HG02973 (cell line): Measurements from ENCODE around the gene GSAP.
"Not testable (repeated sequence)": the region's sequence is repeated elsewhere in the genome, so short reads cannot be mapped to it uniquely, and the experiment has no call there.

ENCODE experiments used
- ATAC-seq: cut with Tn5 transposase; IDR thresholded peaks from one replicate; pipeline ENCODE4 v1.9.1; 2021; ENCODE audit warnings: moderate library complexity; ENCODE audit not compliant: unreplicated experiment

Gene GSAP

DNA sequence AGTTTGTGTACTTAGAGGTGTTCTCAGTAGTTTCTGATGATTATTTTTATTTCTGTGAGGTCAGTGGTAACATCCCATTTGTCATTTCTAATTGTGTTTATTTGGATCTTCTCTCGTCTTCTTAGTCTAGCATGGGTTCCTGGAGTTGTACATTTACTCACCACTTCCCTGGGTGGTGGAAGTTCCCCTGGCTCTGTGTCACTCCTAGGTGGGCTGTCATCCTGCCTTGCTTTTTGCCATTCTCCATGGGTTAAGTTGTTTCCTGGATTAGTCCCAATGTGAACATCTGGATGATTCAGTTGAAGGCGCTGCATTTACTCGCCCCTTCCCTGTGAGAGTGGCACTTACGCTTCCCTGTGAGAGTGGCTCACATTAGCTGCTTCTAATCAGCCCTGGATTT lies 48.2 kb downstream of the GSAP start:
- ATAC-seq, result no peak

DNA sequence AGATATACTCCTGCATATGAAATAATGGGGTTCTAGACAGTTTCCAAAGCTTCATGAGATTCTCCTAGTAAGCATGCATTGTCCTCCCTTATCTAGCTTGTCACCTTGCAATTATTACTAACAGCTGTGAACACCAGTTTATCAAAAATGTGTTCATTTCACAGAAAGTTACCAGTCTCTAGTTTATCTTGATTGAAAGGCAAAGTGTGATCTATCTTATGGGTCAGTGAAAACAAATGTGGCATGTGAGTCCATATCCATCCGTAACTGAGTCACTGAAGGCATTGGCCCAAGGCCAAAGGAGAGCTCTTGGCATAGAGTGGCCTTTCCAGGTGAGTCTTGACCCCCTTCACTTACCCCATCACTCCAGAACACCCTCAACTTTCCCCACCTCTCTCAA lies 53.2 kb downstream of the GSAP start:
- no peak for ATAC-seq

DNA sequence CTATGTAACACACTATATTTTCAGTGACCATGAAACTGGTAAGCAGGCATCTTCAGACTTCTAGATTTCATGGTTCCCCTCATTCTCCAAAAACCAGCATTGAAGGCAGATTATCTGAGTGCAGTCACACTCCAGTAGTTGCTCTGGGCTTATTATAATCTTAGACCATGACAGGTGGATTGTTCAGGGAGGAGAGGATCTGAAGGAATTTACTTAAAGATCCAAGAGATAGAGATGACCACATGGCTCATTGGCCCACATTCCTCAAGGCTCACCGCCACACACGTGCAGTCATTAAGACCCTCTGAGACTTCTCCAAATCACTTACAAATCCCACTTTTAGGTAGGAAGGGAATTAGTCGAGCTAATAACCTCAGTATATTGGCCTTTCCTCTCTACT lies 55.2 kb downstream of the GSAP start:
- no peak for ATAC-seq

DNA sequence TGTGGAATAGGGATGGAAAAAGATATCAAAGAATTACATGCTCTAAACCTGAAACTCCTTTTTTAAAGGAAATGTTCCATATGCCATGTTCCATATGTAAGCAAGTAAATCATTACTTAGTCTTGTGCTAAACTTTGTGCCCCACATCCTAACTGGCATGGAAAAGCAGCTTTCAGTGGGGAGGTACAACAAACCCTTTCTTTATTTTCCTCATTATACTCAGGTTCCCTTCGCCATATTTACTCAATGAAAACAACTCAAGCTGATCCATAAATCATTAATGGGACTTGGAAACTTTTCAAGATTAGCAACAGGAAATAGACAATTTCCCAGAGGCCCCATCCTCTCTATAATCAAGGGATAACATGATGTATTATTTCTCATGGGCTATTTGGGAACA lies 56.0 kb downstream of the GSAP start:
- ATAC-seq, result no peak

DNA sequence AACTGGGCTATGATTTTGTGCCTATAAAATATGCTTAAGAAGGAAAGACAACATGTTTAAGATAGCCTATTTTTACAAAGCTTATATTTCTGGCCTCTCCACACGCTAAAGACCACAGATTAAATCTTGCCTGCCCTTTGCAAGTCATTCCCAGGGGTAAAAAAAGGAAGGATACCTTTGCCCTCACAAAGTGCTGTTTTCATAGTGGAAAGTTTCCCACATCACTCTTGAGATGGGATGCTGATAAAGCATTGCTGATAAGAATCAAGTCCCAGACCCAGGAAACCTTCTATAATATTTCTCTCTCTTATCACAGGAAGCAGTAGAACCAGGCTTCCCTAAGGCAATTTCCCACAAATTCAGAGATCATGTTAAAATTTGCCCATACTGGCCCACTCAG lies 56.5 kb downstream of the GSAP start:
- ATAC-seq, result no peak

DNA sequence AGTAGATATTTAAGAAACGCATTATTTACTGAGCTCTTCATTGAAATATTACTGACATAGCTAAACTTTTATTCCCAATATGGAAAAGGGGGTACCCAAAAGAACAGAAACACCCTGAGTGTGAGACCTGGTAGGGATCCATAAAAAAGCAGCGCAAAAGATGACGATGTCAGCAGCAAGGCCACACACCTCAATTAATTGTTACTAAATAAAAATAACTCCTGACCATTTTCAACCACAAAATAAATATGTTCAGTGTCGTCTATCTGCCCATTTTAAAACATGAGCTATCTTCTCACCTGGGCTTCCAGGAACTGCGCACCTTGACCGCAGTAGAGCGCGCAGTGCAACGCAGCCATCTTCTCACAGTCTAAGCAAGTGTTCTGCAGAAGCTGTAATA lies 61.2 kb downstream of the GSAP start:
- ATAC-seq, result no peak

DNA sequence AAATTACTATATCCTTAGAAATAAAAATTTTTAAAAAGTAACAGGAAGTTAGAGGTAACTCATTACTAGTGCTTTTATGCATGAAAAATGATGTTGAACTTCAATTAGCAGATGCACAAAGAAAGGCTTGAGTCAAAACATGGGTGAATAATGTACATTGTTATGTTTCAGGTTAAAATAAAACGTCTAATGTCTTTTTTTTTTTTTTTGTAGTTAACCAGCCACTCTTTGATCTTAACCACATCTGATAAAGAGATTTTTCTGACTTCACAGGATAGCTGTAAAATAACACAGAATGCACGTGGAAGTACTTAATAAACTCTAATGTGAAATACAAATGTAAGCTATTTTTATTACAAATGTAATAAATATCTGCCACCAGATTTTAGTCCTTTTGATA lies 61.7 kb downstream of the GSAP start:
- no peak for ATAC-seq

DNA sequence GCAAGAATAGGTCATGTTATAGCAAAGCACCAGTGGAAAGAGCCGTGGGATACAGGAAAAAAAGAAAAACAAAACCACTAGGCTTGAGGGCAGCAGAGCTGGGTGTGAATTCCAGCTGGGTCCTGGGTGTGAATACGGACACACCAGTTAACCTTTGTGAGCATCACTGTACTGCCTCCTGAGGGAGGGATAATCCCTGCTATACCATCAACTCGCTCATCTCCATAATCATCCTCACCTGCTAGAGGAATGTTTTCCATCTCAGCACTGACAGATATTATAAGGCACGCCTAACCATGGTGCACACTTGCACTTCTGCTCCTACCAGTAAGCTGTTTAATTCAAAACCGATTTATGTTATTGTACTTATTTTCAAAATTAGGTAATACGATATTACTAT lies 62.2 kb downstream of the GSAP start:
- no peak for ATAC-seq

DNA sequence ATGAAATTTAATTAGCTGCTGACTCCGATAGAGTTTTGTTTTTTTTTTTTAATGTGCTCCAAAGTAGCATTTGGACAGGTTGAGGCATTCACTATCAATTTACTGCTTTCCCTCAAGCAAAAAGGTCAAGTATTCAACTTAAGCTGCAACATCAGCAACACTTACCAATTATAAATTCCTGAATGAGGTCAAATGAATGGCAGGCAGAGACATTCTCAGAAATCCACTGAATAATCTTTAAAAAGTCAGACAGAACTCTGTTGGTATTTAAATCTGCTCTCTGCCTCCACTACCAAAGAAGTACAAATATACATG lies 62.8 kb downstream of the GSAP start:
- no peak for ATAC-seq

DNA sequence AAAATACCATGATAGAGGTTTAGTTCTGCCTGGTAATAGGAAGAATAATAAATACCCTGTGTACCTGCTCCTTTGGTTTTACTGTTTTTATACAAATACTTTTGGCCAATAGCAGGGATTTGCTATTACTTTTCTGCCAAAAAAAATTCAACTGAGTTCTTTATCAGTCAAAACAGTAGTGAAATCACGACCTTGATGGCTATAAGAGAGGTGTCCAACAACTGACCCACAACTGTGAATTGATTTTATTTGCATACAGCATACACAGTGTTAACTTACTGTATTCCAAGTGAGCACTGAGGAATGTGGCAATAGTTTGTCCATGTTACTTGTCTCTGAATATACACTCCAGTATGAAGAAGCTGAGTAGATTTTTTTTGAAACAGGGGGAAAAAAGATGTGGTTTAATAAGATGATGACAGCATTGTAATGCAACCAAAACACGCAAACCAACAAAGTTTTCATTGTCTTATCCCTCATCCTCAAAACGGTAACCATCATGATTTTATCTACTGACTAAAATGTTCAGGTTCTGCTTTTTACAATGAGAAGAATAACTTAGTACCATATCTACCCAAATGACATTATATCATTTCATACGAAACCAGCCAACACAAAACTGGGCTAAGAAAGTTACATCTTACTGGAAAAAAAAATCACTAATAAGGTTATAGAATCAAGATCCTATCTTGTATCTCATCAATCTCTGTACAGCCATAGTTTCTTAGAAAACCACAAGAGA lies 63.3 kb downstream of the GSAP start:
- no peak for ATAC-seq

DNA sequence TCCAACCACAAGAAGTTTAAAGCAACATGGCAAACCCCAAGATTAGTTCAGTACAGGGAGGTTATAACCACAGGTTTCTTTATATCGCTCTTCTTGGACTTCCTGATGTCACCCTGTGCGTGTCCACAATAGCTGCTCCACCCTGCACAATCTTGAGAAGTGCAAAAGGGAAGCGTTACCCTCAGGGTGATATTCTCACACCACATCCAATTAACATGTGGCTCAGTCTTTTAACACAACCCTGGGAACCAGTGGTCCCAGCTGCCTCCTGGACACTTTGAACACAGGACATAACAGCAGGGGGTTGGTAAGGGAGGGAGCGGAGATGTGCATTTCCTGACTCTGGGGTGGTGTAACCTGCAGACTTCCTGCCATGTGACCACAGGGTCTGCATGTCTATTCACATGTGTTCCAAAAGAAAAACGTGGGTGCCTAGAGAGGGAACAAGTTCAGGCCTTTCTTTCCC lies 64.6 kb downstream of the GSAP start:
- ATAC-seq, result peak; percentile 93

DNA sequence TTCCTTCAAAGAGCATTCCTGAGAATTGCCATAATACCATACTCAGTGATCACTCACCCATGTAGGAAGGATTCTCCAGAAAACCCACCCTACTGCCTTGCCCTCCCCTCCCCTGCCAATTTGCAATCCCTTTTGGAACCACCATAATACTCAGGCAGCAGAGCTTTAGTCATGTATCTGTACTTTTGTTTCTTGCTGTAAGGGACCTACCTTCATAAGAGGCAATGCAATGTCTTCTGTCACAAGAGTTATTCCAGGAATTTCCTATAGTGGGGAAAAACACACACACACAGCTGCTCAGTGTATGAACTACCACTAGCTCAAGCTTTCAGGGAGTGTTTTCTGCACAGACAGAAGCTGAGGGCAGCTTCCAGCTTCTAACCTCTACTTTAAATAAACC lies 67.0 kb downstream of the GSAP start:
- no peak for ATAC-seq

DNA sequence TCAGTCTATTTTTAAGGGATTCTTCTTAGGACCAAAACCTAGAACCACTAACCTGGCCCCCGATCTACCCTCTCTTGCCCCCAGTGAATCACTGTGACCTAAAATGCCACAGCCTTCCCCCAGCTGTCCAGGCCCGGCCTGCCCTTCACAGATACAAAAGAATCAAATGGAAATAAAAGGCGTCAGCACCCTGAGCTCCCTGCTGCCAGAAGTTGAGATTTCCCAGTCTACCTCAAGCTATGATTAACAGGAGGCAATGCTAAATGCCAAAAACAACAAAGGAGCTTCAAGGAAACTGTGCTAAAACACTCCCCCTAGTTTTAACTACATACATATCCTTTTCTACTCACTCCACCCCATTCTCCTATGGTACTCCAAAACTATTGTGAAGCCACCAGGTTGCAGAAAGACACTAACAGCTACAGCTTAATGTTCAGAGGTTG lies 67.8 kb downstream of the GSAP start:
- ATAC-seq, result no peak

DNA sequence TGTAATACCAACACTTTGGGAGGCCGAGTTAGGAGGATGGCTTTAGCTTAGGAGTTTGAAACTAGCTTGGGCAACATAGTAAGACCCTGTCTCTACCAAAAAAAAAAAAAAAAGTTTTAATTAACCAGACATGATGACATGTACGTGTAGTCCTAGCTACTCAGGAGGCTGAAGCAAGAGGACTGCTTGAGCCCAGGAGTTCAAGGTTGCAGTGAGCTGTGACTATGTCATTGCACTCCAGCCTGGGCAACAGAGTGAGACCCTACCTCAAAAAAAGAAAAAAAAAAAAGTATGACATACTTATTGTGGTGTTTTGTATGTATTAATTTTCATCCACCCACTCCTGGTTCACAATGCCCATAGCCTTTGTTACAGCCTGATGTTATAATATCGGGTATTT lies 69.7 kb downstream of the GSAP start:
- no peak for ATAC-seq

DNA sequence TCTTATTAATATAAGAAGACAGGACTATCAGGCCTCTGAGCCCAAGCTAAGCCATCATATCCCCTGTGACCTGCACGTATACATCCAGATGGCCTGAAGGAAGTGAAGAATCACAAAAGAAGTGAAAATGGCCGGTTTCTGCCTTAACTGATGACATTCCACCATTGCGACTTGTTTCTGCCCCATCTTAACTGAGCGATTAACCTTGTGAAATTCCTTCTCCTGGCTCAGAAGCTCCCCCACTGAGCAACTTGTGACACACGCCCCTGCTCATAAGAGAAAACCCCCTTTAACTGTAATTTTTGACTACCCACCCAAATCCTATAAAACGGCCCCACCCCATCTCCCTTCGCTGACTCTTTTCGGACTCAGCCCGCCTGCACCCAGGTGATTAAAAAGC lies 70.7 kb downstream of the GSAP start:
- not testable (repeated sequence) for ATAC-seq

DNA sequence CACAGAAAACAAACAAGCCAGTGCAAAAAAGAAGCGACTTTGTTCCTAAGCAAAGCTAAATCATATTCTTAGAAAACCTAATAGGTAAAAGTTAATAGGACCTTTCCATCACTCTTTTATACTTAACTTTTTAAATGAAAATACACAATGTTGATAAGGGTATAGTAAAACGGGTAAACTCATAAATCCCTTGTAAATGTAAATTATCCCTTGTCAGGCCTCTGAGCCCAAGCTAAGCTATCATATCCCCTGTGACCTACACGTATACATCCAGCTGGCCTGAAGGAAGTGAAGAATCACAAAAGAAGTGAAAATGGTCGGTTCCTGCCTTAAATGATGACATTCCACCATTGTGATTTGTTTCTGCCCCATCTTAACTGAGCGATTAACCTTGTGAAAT lies 76.4 kb downstream of the GSAP start:
- ATAC-seq, result no peak

DNA sequence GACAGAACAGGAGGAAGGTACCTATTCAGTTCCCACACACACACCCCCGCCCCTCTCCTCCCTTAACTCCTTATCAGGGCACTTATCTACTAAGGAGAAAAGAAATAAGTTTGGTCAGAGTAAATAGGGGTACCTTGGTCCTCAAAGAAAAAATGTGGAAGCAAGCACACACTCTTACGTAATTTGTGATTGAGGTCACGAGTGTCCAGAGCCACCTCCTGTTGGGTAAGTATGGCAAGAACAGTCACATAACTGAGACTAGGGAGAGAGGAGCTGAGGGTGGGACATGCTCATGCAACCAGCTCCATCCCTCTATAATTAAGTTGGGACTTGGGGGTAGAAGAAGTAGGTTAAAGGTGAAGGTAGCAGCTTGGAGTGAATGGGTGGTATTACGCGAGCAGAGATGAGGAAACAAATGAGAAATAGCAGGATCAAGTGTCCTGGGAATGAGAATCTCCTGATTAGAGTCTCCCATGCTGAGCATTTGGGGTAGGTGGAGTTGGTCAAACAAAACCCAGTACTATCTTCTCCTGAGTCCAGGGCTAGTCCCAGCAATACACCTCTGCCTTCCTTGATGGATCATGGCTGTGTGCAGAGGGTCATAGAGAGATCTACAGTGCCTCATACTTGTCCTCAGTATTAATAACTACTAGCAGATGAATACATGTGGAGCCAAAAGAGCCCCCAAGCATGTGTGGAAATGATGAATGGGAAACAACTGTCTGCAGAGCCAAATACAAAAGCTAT lies 77.1 kb downstream of the GSAP start:
- no peak for ATAC-seq

DNA sequence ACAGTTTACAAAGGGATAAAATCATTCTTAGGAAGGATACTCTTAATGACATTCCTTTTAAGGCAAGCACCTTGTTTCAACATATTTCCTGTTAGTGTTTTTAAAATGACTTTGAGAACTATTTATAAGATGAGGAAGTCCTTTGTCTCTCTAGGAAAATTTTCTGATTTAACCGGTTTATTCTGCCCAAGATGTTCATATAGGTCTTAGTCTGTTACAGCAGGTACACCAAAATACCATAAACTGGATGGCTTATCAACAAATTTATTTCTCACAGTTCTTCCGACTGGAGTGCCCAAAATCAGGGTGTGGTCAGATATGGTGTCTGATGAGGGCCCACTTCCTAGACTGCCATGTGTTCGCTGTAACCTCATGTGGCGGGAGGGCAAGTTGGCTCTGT lies 77.9 kb downstream of the GSAP start:
- ATAC-seq, result no peak

DNA sequence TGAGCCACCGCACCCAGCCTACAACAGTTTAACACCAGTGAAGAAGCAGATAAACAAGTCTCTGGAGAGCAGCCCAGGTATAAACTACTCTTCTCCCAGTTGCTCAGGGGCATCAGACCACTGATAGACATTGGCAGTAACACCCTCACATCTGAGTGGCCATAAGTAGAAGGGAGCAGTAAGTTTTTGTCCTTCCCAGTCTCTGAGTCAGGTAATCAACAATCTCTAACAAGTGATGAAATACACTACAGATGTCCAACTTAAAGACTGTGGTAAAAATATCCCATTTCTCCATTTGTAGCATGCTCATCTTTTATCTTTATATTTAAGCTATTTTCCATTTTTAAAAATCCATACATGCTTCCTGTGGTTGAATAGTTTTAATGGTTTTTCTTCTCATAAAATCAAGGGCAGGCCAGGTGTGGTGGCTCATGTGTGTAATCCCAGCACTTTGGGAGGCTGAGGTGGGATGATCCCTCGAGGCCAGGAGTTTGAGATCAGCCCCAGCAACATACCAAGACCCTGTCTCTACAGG lies 78.6 kb downstream of the GSAP start:
- no peak for ATAC-seq

DNA sequence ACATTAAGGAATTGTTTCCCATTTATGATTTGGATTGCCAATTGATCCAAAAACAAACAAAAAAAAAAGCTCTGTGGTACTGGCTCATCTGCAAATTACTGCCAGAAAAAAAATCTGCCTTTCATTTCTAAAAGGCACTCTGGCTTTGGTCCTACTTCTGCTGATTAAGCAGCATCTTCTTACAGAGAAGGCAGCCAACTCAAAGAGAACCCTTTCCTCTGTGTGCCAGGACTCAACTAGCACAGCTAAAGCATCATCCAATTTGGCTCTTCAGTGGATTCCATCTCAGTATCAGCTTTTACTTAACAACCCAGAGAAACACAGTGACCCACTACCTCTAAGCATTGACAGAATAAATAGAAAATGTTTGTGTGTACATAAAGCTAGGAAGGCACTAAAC lies 80.6 kb downstream of the GSAP start:
- ATAC-seq, result no peak

DNA sequence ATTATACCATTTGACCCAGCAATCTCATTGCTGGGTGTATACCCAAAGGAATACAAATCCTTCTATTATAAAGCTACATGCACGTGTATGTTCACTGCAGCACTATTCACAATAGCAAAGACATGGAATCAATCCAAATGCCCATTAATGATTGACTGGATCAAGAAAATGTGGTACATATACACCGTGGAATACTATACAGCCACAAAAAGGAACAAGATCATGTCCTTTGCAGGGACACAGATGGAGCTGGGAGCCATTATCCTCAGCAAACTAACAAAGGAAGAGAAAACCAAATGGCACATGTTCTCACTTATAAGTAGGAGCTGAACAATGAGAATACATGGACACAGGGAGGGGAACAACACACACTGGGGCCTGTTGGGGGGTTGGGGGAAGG lies 82.1 kb downstream of the GSAP start:
- not testable (repeated sequence) for ATAC-seq

DNA sequence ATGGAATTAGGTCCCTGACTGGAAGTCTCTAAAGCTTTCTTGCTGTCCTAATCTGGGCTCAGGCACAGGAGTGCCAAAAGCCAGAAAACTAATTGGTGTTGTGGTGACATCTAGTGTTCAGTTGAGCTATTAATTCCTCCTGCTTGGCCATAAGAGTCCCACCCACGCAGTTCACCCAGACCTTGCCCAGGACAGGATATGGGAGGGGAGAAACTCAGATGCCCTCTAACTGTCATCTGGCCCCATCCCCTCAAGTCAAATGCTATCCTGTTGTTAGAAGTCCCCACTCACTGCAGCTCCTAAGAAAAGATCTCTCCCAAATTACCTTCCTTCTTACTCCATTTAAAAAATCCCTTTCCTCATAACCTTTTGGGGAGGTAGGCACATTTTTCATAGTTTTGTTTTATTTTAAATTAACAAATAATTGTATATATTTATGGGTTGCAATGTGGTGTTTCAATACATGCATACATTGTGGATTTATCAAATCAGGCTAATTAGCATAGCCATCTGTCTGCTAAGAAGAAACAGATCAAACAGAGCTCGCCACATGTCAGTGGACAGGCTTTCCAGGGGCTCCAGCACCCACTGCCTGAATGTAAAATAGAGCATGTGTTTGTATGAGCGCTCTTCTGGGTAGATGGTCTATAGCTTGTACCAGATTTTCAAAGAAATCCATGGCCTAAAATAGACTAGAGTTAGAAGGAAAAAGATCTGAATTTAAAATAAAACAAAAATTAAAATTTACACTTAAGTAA lies 84.0 kb downstream of the GSAP start:
- ATAC-seq, result peak; percentile 59
